HG02884 (cell line): ENCODE measurements around the gene UBR3.
"Not testable (repeated sequence)": the region's sequence is repeated elsewhere in the genome, so short reads cannot be mapped to it uniquely, and the experiment has no call there.

Experiments used
- ATAC-seq: cut with Tn5 transposase; IDR thresholded peaks from one replicate; pipeline ENCODE4 v1.9.1; 2021; ENCODE audit warnings: mild to moderate bottlenecking, moderate library complexity; ENCODE audit not compliant: unreplicated experiment

Gene UBR3

GRCh38 chr2:170092436-170093060 lies 265.3 kb downstream of the UBR3 start:
- no peak for ATAC-seq

- ATAC-seq = no peak
These were observed 268.1 kb downstream of the UBR3 start for GRCh38 chr2:170095380-170095779.

- no peak for ATAC-seq
These were observed 271.5 kb downstream of the UBR3 start for GRCh38 chr2:170098626-170099312.

- ATAC-seq = no peak
These were observed 274.5 kb downstream of the UBR3 start for GRCh38 chr2:170101789-170102188.

GRCh38 chr2:170106102-170106840 lies 279.0 kb downstream of the UBR3 start:
- no peak for ATAC-seq

GRCh38 chr2:170113168-170113894 lies 286.1 kb downstream of the UBR3 start:
- no peak for ATAC-seq

- no peak for ATAC-seq
These were observed 288.4 kb downstream of the UBR3 start for GRCh38 chr2:170115501-170116229.

- ATAC-seq = no peak
These were observed 291.4 kb downstream of the UBR3 start for GRCh38 chr2:170118641-170119040.

GRCh38 chr2:170119326-170119725 lies 292.1 kb downstream of the UBR3 start:
- not testable (repeated sequence) for ATAC-seq

- no peak for ATAC-seq
These were observed 294.4 kb downstream of the UBR3 start for GRCh38 chr2:170121689-170122088.

- ATAC-seq = no peak
These were observed 295.8 kb downstream of the UBR3 start for GRCh38 chr2:170122883-170123547.

- no peak for ATAC-seq
These were observed 296.3 kb downstream of the UBR3 start for GRCh38 chr2:170123593-170123992.

- ATAC-seq = not testable (repeated sequence)
These were observed 299.0 kb downstream of the UBR3 start for GRCh38 chr2:170126138-170126728.
